GM18861 (cell line): ENCODE measurements around the gene CELSR1.
"Not testable (repeated sequence)": the region's sequence is repeated elsewhere in the genome, so short reads cannot be mapped to it uniquely, and the experiment has no call there.

Experiments used
- ATAC-seq: cut with Tn5 transposase; IDR thresholded peaks from one replicate; pipeline ENCODE4 v1.9.1; 2021; ENCODE audit not compliant: unreplicated experiment

CELSR1 gene

DNA sequence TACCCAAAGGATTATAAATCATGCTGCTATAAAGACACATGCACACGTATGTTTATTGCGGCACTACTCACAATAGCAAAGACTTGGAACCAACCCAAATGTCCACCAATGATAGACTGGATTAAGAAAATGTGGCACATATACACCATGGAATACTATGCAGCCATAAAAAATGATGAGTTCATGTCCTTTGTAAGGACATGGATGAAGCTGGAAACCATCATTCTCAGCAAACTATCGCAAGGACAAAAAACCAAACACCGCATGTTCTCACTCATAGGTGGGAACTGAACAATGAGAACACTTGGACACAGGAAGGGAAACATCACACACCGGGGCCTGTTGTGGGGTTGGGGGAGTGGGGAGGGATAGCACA is 21.3 kb downstream of the CELSR1 start:
- not testable (repeated sequence) for ATAC-seq

DNA sequence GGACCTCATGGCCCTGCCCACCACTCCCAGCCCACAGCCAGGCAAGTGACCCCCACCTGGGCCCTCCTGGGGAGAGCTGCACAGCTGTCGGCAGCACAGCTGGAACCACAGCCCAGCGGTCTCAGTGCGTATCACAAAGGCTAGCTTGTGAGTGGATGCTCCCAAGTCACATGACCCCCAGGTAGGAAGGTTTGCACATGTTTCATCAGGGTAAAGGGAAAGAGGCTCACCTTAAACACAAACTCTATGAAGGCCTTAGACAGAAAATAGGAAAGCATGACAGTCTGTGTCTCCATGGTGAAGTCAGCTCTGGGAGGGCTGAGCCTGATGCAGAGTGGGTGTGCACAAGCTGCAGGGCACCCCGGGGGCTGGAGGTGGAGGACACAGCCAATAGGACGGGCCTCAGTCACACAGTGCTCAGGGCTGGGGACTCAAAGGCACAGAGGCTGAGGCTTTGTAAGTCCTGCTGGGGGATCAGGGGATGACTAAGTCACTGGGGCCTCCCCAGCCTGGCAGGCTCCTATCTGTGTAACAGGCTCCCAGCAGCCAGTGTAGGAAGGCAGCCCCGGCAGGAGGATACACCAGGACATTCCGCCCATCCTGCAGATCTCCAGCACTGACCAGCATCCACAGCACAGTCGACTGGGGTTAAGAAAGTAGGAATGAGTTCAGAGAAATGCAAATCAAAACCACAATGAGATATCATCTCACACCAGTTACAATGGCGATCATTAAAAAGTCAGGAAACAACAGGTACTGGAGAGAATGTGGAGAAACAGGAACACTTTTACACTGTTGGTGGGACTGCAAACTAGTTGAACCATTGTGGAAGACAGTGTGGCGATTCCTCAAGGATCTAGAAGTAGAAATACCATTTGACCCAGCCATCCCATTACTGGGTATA is 22.0 kb downstream of the CELSR1 start:
- ATAC-seq = no peak

DNA sequence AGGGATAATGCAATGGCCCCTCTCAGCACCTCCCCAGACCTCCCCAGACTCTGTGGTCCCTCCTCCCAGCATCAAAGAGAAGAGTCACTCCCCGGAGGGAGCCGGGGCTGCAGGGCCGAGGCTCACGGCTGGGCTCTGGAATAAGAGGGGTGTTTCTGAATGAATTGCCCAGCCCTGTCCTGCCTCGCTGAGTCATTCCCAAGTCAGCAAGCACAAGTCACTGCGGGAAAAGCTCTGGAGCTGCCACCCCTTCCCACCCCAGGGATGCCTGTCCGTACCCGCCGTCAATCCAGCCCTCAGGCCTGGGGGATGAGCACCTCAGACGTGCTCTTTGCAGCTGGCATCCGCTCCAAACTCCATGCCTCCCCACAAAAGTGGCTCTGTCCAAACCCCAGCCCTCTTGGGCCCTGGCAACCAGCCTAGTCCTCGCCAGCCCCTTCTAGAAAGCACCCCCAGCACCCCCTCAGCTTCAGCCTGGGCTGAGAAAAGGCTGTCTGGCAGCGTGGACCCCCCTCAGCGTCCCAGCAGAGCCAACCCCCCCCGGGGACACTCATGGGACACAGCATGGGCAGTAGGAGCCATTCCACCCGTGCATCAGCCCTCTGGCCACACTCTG is 22.7 kb downstream of the CELSR1 start:
- no peak for ATAC-seq

DNA sequence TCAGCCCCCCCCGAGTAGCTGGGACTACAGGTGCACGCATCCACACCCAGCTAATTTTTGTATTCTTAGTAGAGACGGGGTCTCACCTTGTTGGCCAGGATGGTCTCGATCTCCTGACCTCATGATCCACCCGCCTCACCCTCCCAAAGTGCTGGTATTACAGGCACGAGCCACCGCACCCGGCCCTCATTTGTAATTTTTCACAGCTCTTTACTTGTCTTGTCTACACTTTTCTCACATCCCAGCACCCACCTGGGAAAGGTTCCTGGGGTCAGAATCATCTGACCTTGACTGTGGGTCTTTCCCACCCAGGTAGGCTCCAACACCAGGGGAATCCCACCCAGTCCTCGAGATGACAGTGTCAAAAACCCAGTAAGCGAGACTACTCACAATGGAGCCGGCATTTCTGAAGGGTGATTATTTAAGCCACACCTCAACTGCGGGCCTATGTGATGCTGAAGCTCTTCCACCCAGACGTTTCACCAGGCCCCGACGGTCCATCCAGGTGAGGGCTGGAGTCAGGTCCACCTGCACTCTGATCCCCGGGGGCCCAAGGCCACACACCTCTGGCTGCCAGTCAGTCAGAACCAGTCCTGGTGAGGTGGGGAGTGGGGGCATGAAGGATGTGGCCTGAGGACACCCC is 23.4 kb downstream of the CELSR1 start:
- no peak for ATAC-seq

DNA sequence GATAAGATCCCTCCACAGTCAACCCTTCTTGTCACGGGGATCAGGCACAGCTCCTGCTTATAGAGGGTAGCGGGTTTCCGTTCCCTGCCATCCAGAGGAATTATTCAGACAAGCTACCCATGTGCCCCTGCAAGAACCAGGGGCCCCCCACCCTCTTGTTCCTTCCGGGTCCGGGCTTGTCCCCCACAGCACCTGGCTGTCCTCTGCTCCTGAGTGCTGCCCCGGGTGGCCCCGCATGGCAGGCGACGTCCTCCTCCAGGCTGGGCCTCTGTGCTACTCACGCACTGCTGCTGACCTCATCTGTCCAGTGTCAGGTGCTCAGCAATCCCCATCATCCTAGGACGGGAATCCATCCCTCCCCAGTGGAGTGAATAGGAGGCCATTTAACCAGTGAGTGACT is 24.7 kb downstream of the CELSR1 start:
- no peak for ATAC-seq

DNA sequence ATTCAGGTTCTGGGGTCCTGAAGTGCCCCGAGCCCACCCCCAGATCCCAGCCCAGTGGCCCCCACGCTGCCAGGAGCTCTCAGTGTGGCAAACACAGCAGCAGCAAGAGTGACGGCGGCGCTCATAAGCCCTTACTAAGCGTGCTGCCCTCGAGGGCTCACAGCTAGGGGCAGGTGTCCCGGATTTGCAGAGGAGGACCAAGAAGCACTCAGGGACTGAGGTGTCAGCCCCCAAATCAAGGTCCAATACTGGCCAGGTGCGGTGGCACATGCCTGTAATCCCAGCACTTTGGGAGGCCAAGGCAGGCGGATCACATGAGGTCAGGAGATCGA is 25.4 kb downstream of the CELSR1 start:
- ATAC-seq = no peak

DNA sequence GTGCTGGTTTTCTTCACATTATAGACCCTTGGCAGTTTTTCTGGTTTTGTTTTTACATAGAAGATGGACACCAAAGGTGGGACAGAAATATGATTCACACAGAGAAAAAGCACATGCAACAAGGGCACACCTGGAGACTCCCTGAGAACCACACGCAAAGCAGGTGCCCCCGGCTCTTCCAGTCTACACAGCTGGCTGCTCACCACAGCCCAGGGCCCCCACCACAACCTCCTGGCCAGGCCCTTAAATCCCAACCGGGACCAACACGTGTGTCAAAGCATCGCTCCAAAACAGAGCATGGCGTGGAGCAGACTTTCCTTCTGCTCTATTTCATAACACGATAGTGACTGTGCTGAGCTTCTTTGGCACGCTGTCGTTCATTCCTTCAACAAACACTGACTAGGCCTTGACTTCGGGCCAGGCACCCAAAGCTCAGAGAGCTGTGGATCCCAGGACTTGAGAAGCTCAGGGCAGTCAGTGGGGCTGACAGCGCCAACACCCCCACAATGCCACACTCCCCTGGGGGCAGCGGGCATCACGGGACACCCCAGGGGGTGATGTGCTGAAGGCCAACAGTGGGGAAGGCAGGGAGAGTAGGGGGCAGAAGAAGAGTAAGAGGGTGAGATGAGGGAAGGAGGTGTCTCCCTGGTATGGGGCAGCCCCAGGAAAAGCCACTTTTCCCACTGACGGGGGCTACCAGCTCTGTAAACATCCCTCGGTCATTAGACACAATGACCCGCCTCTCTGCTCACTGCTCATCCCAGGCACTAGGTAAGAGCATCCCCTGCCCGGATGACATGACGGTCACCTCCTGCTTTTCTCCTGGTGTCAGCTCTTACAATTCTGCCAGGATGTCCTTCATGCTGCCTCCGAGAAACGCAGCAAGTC is 26.0 kb downstream of the CELSR1 start:
- no peak for ATAC-seq

DNA sequence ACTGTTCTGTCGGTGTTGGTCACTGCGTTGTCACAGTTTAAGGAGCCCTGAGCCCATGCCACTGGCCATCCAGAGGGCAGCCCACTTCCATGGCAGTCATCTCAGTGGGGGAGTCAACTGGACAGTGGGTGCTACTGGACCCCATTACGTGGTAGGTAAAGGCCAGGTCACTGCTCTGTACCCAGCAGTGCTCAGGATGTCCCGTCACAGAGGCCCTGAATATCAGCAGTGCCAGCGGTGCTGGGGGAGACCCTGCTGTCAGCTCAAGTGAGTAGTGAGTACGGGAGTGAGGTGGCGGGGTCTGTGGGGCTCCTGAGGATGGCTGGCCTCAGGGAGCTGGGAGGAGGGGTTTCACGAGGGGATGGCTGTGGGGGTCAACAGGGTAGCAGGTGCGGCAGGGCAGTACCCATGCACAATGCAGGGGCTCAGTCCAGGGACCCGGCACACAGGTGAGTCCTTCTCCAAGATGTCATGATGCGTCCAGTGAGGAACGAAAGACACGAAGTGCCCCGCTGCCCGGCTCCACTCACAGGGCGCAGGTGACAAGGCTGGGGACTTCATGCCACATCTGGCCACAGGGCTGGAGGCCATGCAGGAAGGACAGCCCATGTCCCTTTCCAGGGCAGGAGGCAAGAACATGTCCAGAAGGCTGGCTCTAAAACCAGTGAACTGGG is 27.9 kb downstream of the CELSR1 start:
- no peak for ATAC-seq

DNA sequence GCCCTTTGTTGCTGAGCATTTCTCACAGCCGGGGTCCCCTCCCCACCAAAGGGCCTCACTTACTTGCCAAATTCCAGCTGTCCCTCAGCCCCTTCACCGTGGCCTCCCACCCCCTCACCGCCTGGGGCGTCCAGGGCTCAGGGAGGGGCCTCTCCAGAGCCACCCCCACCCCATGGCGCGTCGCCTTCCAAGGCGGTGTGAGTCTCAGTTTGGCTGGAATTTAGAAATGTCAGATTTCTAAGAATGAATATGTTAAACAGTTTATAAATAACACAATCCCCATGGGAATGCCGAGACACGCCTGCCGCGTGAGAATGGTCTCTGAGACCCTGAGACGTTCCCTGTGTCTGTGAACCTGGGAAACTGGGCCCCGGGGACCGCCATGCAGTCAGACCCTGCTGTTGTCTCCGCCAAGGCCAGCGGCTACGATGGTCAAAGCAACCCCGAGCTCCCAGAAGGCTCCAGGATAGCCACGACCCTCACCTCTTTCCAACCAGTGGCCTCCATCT is 28.9 kb downstream of the CELSR1 start:
- no peak for ATAC-seq

DNA sequence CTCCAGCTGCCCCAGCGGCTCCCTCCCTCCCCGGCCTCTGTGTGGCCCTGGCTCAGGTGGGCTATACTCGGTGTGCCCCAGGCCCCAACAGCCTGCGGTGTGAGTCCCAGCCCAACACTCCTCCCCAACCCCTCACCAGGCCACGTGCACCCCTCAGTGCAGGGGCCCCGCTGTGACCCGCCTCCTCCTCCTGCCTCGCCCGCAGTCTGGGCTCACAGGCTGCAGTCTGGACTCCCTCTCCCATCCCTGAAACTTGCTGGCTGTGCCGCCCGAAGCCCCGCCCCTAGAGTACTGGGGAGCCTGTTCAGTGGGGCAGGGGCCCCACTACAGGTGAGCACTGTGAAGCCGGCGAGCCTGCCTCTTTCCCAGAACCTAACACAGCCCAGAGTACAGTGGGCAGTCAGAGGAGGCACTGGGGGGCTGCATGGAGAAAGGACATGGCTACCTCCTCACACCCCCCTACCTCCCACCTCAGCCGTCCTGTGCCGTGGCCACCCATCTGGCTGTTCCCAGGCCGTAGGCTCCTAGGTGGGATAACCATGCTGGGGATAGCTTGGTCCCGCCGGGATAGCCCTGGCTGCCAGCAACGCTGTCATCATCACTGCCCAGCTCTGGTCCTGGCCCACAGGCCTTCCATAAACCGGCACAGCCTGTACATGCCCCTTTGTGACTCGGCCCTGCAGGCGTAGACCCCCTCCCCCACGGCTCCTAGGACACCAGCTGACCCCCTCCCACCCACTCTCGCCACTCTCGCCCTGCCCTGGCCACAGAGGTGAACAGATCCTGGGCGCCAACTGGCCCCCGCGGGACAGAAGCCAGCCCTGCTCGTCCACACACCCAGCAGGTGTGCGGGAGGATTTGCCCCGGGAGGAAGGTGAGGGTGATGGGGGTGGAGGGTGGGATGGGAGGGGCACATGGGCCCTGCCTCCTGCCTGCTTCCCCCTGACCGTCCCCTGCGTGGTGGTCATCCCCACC is 29.7 kb downstream of the CELSR1 start:
- no peak for ATAC-seq

DNA sequence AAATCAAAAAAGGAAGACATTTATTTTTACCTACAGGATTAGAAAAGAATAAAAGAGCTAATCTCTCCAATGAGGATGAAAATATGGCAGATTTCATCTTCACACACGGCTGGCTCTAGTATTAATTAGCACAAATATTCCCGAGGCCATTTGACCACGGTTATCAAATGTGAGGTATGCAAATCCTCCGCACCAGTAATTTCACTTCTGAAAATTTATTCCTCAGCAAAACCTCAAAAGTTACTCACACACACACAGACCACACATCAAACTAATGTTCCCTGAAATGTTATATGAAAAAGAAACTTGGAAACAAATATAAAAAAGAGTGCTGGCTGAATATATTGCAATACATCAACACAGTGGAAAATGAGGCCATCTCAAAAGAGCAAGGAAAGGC is 32.8 kb downstream of the CELSR1 start:
- no peak for ATAC-seq

DNA sequence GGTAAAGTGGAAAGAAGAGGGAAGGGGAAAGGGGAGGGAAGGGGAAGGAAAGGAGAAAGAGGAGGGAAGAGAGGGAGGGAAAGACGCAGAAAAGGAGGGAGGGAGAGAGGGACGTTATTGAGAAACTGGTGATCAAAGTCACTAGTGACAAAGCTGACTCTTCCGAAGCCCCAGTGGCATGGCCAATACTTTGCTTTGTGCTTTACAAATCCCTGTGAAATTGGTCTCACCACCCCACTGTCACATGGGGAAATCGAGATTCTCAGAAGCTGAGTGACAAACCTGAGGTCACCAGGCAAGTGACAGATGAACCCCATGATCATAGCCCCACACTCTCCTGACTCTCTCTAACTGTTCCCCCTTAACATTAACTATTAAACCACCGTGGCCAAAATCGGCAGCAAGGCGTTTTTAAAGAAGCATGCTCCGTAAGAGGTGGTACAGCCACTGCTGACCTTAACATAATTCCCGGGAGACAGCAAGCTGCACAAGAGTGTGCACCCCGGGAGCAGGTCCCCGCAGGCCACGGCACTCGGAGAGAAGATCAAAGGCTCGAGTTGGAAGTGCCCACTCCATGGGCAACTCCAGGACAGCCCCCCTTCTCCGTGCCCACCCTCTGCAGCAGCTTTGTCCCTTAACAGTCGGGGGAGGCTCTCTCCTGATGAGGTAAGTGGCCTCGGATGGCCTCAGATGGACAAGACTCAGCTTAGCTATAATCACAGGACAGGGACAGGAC is 34.8 kb downstream of the CELSR1 start:
- ATAC-seq = no peak

DNA sequence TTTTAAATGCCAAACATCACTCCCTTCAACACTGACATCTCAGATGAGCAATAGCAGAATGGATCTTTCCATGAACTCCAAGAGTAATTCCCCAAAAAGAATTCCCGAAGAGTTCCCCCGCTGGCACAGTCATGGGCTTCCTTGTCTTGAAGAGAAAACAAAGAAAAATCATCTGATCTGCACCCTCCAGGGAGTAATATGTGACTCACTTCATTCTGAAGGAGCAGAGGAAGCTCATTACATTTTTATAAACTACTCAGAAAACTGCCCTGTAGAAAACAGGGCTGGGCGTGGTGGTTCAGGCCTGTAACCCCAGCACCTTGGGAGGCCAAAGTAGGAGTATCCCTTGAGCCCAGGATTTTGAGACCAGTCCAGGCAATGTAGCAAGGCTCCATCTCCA is 35.7 kb downstream of the CELSR1 start:
- ATAC-seq = no peak

DNA sequence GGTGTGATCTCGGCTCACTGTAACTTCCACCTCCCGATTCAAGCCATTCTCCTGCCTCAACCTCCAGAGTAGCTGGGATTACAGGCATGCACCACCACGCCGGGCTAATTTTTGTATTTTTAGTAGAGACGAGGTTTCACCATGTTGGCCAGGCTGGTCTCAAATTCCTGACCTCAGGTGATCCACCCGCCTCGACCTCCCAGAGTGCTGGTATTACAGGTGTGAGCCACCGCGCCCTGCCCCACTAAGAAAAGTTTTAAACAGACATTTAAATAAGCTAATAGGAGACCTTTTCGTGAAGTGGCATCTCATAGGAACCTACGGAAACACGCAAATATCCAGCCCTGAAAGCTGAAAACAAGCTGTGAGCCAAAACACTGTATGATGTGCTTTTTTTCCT is 36.2 kb downstream of the CELSR1 start:
- not testable (repeated sequence) for ATAC-seq

DNA sequence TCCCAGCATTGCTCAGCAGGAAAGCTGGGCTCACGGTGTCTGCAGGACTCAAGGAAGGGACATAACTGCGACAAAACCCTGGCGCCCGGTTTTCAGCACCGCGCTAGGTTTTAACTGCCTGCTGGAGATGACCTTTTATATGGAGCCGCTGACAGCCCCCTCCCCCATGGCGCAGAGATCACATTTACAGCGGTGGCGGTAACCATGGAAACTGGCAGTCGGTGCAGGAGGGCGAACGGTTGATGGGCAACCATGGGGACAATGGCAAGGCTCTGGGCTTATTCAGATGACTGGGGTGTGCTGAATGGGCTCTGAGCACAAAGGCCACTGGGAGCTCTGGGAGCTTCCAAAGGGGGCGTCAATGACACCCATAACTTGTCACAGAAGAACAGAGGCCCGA is 37.2 kb downstream of the CELSR1 start:
- no peak for ATAC-seq

DNA sequence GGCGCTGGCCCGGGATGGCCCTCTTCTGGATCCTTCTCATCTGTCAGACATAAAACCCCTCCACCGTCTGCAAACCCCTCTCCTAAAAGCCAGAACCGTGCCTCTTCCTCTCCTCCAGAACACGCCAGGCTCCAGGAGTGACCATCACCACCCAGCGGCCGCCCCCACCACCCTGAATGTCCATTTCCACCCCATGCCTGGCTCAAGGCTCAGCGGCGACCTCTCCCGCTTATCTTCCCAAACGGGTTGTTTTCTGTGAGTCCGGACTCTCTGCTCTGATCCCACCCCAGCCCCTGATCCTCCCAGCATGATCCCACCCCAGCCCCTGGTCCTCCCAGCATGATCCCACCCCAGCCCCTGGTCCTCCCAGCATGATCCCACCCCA is 37.6 kb downstream of the CELSR1 start:
- ATAC-seq = no peak

DNA sequence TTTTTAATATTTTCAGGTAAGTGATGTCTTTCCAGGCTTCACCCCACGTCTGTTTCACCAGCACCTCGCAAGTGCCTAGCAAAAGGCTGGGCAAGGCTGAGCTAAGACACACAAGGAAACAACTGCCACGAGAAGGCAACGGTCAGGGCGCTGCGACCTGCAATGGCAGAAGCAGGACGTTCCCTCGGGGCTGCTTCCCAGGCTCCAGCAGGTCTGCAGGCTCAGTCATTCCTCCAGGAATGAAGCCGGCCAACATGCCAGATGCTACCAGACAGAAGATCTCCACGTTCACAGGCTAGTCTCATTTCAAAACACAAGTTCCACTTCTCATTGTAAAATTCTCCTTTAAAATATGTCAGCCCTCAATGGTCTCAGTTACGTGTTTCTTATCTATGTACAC is 45.5 kb downstream of the CELSR1 start:
- ATAC-seq = no peak

DNA sequence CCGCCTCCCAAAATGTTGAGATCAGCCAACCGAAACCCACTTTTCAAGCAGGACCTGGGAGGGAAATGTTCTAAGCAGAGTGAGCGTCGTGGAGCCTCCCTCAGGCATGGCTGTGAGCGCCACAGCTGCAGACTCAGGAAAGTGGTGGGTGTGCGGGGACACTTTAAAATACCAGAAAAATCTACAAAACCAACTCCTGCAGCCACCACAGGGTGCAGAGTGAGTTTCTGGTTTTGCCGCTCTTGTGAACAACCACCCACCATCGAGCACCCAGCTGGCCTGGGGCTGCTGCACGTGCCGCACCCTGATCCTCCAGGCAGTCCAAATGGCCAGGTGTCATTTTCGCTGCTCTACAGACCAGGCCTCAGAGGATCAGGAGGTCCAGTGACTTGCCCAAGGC is 46.9 kb downstream of the CELSR1 start:
- ATAC-seq = no peak
